Hepatocyte (in vitro differentiated cells): ENCODE results near the gene CDK14. TPM values are rescaled to one million over a fixed set of nuclear protein-coding genes. Genes with fewer than 3 reads are reported as not detected.

ENCODE experiments used
- DNase-seq: peaks from one replicate; pipeline ENCODE4 v3.0.0-alpha.2; 2016; ENCODE audit warnings: low spot score
- H2AFZ ChIP-seq: fragments of 200-600 bp; sonication (generic); 2 replicates; pipeline ENCODE4 v1.6.0; 2016; ENCODE audit warnings: antibody characterized with exemption, mild to moderate bottlenecking
- H3K27ac ChIP-seq: fragments of 200-600 bp; sonication (generic); 2 replicates; pipeline ENCODE4 v1.5.1; 2016; ENCODE audit warnings: mild to moderate bottlenecking
- H3K27me3 ChIP-seq: fragments of 200-600 bp; sonication (generic); 2 replicates; pipeline ENCODE4 v1.6.1; 2016
- H3K36me3 ChIP-seq: fragments of 200-600 bp; sonication (generic); replicated peaks from 2 replicates; pipeline ENCODE4 v1.5.1; 2016; ENCODE audit warnings: low read depth; ENCODE audit not compliant: insufficient read depth
- H3K4me1 ChIP-seq: fragments of 200-600 bp; sonication (generic); 2 replicates; pipeline ENCODE4 v1.5.1; 2016; ENCODE audit warnings: mild to moderate bottlenecking, moderate library complexity; ENCODE audit not compliant: insufficient read depth
- H3K4me2 ChIP-seq: fragments of 200-600 bp; sonication (generic); 2 replicates; pipeline ENCODE4 v1.6.0; 2016
- H3K4me3 ChIP-seq: fragments of 200-600 bp; sonication (generic); 2 replicates; pipeline ENCODE4 v1.5.1; 2016; ENCODE audit warnings: mild to moderate bottlenecking
- H3K79me2 ChIP-seq: fragments of 200-600 bp; sonication (generic); 2 replicates; pipeline ENCODE4 v1.6.0; 2017; ENCODE audit warnings: mild to moderate bottlenecking
- H3K9me2 ChIP-seq: fragments of 200-600 bp; sonication (generic); replicated peaks from 2 replicates; pipeline ENCODE4 v1.6.0; 2017; ENCODE audit warnings: mild to moderate bottlenecking; ENCODE audit not compliant: insufficient read depth
- H3K9me3 ChIP-seq: fragments of 200-600 bp; sonication (generic); 2 replicates; pipeline ENCODE4 v1.5.1; 2016; ENCODE audit warnings: low read depth, mild to moderate bottlenecking
- H4K20me1 ChIP-seq: fragments of 200-600 bp; sonication (generic); 2 replicates; pipeline ENCODE4 v1.6.0; 2016; ENCODE audit warnings: mild to moderate bottlenecking; ENCODE audit not compliant: insufficient read depth, poor library complexity, severe bottlenecking
- CTCF ChIP-seq: fragments of 200-600 bp; sonication (generic); IDR thresholded peaks from 2 replicates; pipeline ENCODE4 v1.5.1; 2016; ENCODE audit warnings: antibody characterized with exemption, mild to moderate bottlenecking; ENCODE audit not compliant: poor library complexity
- EZH2 ChIP-seq: fragments of 200-600 bp; sonication (generic); IDR thresholded peaks from 2 replicates; pipeline ENCODE4 v1.6.1; 2016; ENCODE audit warnings: antibody characterized with exemption, mild to moderate bottlenecking, borderline replicate concordance
- EZH2phosphoT487 ChIP-seq: fragments of 200-600 bp; sonication (generic); IDR thresholded peaks from one replicate; pipeline ENCODE4 v1.6.1; 2018; ENCODE audit warnings: antibody characterized with exemption, mild to moderate bottlenecking, low read depth, moderate library complexity; ENCODE audit not compliant: unreplicated experiment, severe bottlenecking
- WGBS: methylation state at CpG from one replicate; pipeline ENCODE4 v1.1.6; 2016; ENCODE audit warnings: low lambda C conversion rate; ENCODE audit errors: missing lambda C conversion rate; 5-methylcytosine and 5-hydroxymethylcytosine counted together
- polyA plus RNA-seq: library from polyadenylated mRNA; unstranded; fragments of >200 nt; fragmentation: Nextera tagmentation; extraction: Ambion mirVana; gene quantifications from 2 replicates; pipeline ENCODE4 v1.2.1, GENCODE V29; 2016
- total RNA-seq: library from RNA; depleted of rRNA; stranded (reverse); fragments of >200 nt; gene quantifications from 2 replicates; pipeline ENCODE4 v1.2.3, GENCODE V29; 2014

CDK14 gene
- total and polyA plus RNA-seq, 2 experiments from 2014 or later, result 8.6 to 23.5 TPM

- Histone ChIP-seq H3K4me3 (no peak overlapping the region), H3K79me2 (peaks cover 2% of the 10 kb centered on the region), H3K9me2 (no peaks in the 10 kb centered on the region), H4K20me1 (no peaks in the 10 kb centered on the region), H2AFZ (no peak overlapping the region), H3K27ac (no peak overlapping the region), H3K9me3 (no peaks in the 10 kb centered on the region), H3K36me3 (no peaks in the 10 kb centered on the region), H3K27me3 (no peaks in the 10 kb centered on the region), H3K4me1 (no peaks in the 10 kb centered on the region), H3K4me2 (no peak overlapping the region)
- 91% methylated on average over 2 of the region's 2 CpGs for WGBS
- DNase-seq, result no peak
- TF ChIP-seq CTCF (no peak), EZH2 (no peak), EZH2phosphoT487 (no peak)
Measured at GRCh38 chr7:90739716-90740115, 143.6 kb downstream of the CDK14 start.

- TF ChIP-seq EZH2 (no peak), CTCF (no peak), EZH2phosphoT487 (no peak)
- Histone ChIP-seq H3K4me1 (no peaks in the 10 kb centered on the region), H3K4me2 (no peak overlapping the region), H4K20me1 (no peaks in the 10 kb centered on the region), H3K27ac (no peak overlapping the region), H2AFZ (no peak overlapping the region), H3K27me3 (no peaks in the 10 kb centered on the region), H3K9me2 (no peaks in the 10 kb centered on the region), H3K79me2 (peaks cover 2% of the 10 kb centered on the region), H3K9me3 (no peaks in the 10 kb centered on the region), H3K36me3 (no peaks in the 10 kb centered on the region), H3K4me3 (no peak overlapping the region)
- DNase-seq, result no peak
- 96% methylated on average over 3 of the region's 3 CpGs for WGBS
Measured at GRCh38 chr7:90740386-90740785, 144.3 kb downstream of the CDK14 start.

- no peaks in the 10 kb centered on the region for H3K79me2 ChIP-seq
- no peak overlapping the region for H3K4me3 ChIP-seq
- H3K27ac ChIP-seq, result no peak overlapping the region
- H3K4me1 ChIP-seq, result no peaks in the 10 kb centered on the region
- no peaks in the 10 kb centered on the region for H3K9me3 ChIP-seq
- TF ChIP-seq EZH2phosphoT487, result no peak
- no peak for TF ChIP-seq EZH2
- no peak for TF ChIP-seq CTCF
- H3K27me3 ChIP-seq, result no peaks in the 10 kb centered on the region
- no peak overlapping the region for H2AFZ ChIP-seq
- no peaks in the 10 kb centered on the region for H3K36me3 ChIP-seq
- H3K9me2 ChIP-seq, result no peaks in the 10 kb centered on the region
- H4K20me1 ChIP-seq, result no peaks in the 10 kb centered on the region
- DNase-seq, result no peak
- 39% methylated on average over 1 of the region's 1 CpG for WGBS
- H3K4me2 ChIP-seq, result no peak overlapping the region
Measured at GRCh38 chr7:90743626-90744025, 147.5 kb downstream of the CDK14 start.

GRCh38 chr7:90747516-90747915 is 151.4 kb downstream of the CDK14 start:
- DNase-seq, result no peak
- no peaks in the 10 kb centered on the region for H3K9me2 ChIP-seq
- H3K4me1 ChIP-seq, result no peaks in the 10 kb centered on the region
- no peaks in the 10 kb centered on the region for H3K79me2 ChIP-seq
- H3K9me3 ChIP-seq, result no peaks in the 10 kb centered on the region
- H4K20me1 ChIP-seq, result no peaks in the 10 kb centered on the region
- H3K36me3 ChIP-seq, result no peaks in the 10 kb centered on the region
- H3K27me3 ChIP-seq, result no peaks in the 10 kb centered on the region
- no peak overlapping the region for H2AFZ ChIP-seq
- H3K4me3 ChIP-seq, result no peak overlapping the region
- H3K27ac ChIP-seq, result no peak overlapping the region
- TF ChIP-seq EZH2, result no peak
- TF ChIP-seq CTCF, result no peak
- TF ChIP-seq EZH2phosphoT487, result no peak
- H3K4me2 ChIP-seq, result no peak overlapping the region
- 90% methylated on average over 1 of the region's 1 CpG for WGBS
